Fibroblast of pulmonary artery (primary cell): Measurements from ENCODE around the gene DLX4.

Experiments used
- DNase-seq: peaks from one replicate; pipeline ENCODE4 v3.0.0-alpha.2; 2010; ENCODE audit warnings: low read depth
- H3K4me3 ChIP-seq: replicated peaks from 2 replicates; pipeline ENCODE4 v1.5.1; 2011; ENCODE audit warnings: low read depth, mild to moderate bottlenecking, control low read depth, low read length, moderate library complexity
- CTCF ChIP-seq: IDR thresholded peaks from 2 replicates; pipeline ENCODE4 v1.5.1; 2011; ENCODE audit warnings: mild to moderate bottlenecking, control low read depth, low read length, inconsistent platforms; ENCODE audit errors: missing control alignments

Gene DLX4

GRCh38 chr17:49978501-49978900 is 9.5 kb downstream of the DLX4 start:
- H3K4me3 ChIP-seq: no peak overlapping the region
- no peak for DNase-seq
- TF ChIP-seq CTCF: no peak

GRCh38 chr17:49979748-49980479 is 10.9 kb downstream of the DLX4 start:
- no peak for DNase-seq
- no peak for TF ChIP-seq CTCF
- H3K4me3 ChIP-seq: no peak overlapping the region

GRCh38 chr17:49980703-49981197 is 11.8 kb downstream of the DLX4 start:
- TF ChIP-seq CTCF: no peak
- DNase-seq: no peak
- H3K4me3 ChIP-seq: no peak overlapping the region

GRCh38 chr17:49984283-49984682 is 15.3 kb downstream of the DLX4 start:
- DNase-seq: no peak
- H3K4me3 ChIP-seq: no peak overlapping the region
- no peak for TF ChIP-seq CTCF

- TF ChIP-seq CTCF: no peak
- DNase-seq: no peak
- no peak overlapping the region for H3K4me3 ChIP-seq
Observed at GRCh38 chr17:49984776-49985175, 15.8 kb downstream of the DLX4 start.

- no peak overlapping the region for H3K4me3 ChIP-seq
- DNase-seq: no peak
- no peak for TF ChIP-seq CTCF
Observed at GRCh38 chr17:49985310-49985990, 16.5 kb downstream of the DLX4 start.
